Nephron progenitor cell (in vitro differentiated cells): ENCODE data around the gene DAB1.

Source experiments
- DNase-seq: peaks from one replicate; pipeline ENCODE4 v3.0.0; 2021
- H3K27ac Mint-ChIP-seq: 2 replicates; pipeline ENCODE4 v1.8.0; 2021; ENCODE audit warnings: mild to moderate bottlenecking, moderate library complexity, mixed read lengths
- H3K27me3 Mint-ChIP-seq: 2 replicates; pipeline ENCODE4 v1.8.0; 2021; ENCODE audit warnings: mild to moderate bottlenecking, low read depth, mixed read lengths; ENCODE audit not compliant: poor library complexity
- H3K36me3 Mint-ChIP-seq: 2 replicates; pipeline ENCODE4 v1.8.0; 2021; ENCODE audit warnings: low read depth, mixed read lengths
- H3K4me1 Mint-ChIP-seq: 2 replicates; pipeline ENCODE4 v1.8.0; 2021; ENCODE audit warnings: mixed read lengths
- H3K4me3 Mint-ChIP-seq: 2 replicates; pipeline ENCODE4 v1.8.0; 2021; ENCODE audit warnings: mild to moderate bottlenecking, moderate library complexity, mixed read lengths
- H3K9me3 Mint-ChIP-seq: 2 replicates; pipeline ENCODE4 v1.8.0; 2021; ENCODE audit warnings: mild to moderate bottlenecking, moderate library complexity, mixed read lengths
- TF ChIP-seq, protein P1 (sequence below): fragments of 200-600 bp; sonication (generic); IDR thresholded peaks from 2 replicates; pipeline ENCODE4 v1.5.0; 2021; ENCODE audit warnings: antibody characterized with exemption

DAB1 gene

DNA sequence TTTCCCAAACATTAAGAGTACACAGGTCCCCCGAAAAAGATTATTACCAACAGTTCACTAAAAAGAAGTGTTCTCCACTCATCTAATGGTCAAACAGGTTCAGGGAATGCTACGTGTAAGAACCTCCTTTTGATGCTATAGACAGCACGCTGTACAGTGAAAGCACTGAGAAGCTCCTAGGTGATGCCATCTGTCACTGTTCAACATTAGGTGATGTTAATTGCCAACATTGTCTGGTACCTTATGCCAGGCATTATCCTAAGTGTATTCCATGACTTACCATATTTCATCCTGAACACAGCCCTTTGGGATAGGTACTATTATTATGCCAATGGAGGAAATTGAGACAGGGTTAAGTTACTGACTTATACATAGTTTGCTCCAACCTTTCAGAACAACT, 82.1 kb downstream of the DAB1 start:
- H3K27me3 Mint-ChIP-seq: peaks cover 6% of the 10 kb centered on the region
- peak overlapping the region; percentile 61 for H3K27ac Mint-ChIP-seq
- TF ChIP-seq, protein P1, sequence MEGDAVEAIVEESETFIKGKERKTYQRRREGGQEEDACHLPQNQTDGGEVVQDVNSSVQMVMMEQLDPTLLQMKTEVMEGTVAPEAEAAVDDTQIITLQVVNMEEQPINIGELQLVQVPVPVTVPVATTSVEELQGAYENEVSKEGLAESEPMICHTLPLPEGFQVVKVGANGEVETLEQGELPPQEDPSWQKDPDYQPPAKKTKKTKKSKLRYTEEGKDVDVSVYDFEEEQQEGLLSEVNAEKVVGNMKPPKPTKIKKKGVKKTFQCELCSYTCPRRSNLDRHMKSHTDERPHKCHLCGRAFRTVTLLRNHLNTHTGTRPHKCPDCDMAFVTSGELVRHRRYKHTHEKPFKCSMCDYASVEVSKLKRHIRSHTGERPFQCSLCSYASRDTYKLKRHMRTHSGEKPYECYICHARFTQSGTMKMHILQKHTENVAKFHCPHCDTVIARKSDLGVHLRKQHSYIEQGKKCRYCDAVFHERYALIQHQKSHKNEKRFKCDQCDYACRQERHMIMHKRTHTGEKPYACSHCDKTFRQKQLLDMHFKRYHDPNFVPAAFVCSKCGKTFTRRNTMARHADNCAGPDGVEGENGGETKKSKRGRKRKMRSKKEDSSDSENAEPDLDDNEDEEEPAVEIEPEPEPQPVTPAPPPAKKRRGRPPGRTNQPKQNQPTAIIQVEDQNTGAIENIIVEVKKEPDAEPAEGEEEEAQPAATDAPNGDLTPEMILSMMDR: no peak
- H3K36me3 Mint-ChIP-seq: no peaks in the 10 kb centered on the region
- H3K4me3 Mint-ChIP-seq: no peak overlapping the region
- DNase-seq: no peak
- no peaks in the 10 kb centered on the region for H3K4me1 Mint-ChIP-seq
- no peaks in the 10 kb centered on the region for H3K9me3 Mint-ChIP-seq

DNA sequence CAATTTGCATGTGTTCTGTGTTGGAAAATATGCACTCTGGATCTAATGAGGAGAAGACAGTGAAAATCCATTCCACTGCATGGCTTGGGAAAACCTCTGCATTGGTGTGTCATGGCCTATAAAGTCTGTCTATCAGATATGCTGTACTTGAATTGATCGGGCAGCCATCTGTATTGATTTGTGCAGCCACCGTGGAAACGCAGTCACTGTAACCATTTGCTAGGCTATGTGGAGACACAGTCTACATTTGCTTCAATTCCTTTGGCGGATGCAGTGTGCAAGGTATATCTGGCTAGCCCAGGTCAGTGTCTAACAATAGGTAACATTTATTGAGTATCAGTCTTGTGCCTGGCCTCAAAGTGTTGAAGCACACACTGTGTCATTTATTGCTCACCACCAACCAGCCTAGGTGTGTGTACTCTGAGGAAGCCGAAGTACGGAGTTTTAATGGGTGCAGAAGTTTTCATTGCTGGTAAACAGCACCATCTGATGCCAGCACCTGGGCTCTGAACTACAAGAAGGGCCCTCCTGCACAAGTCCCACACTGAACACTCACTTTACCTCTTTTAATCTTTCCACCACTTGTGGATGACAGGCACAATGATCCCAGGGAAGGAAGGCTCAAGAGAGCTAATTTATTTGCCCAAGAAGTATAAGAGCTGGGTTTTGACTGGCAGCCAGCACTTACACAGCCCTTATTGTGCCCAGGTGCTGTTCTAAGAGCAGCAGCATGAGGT, 83.4 kb downstream of the DAB1 start:
- Mint-ChIP-seq H3K27me3 (peaks cover 7% of the 10 kb centered on the region), H3K36me3 (no peaks in the 10 kb centered on the region), H3K9me3 (no peaks in the 10 kb centered on the region), H3K4me3 (no peak overlapping the region), H3K4me1 (no peaks in the 10 kb centered on the region), H3K27ac (no peak overlapping the region)
- TF ChIP-seq, protein P1: no peak
- no peak for DNase-seq

DNA sequence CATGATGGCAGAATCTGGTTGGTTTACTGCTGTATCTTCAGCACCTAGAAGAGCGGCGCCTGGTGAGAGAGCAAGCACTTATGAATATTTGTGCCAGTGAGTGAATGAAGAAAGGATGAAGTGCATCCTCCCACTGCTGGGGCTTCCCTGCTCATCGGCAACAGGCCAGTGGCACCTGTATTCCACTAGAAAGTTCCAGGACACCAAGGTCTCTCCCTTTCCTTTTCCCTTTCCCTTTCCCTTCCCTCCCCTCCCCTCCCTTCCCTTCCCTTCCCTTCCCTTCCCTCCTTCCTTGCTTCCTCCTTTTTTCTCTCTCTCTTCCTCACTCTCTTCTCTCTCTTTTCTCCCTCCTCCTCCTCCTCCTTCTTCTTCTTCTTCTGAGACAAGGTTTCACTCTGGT, 86.2 kb downstream of the DAB1 start:
- Mint-ChIP-seq H3K27ac (no peak overlapping the region), H3K4me1 (no peaks in the 10 kb centered on the region), H3K27me3 (peaks cover 7% of the 10 kb centered on the region), H3K4me3 (no peak overlapping the region), H3K9me3 (no peaks in the 10 kb centered on the region), H3K36me3 (no peaks in the 10 kb centered on the region)
- TF ChIP-seq, protein P1: no peak
- no peak for DNase-seq

DNA sequence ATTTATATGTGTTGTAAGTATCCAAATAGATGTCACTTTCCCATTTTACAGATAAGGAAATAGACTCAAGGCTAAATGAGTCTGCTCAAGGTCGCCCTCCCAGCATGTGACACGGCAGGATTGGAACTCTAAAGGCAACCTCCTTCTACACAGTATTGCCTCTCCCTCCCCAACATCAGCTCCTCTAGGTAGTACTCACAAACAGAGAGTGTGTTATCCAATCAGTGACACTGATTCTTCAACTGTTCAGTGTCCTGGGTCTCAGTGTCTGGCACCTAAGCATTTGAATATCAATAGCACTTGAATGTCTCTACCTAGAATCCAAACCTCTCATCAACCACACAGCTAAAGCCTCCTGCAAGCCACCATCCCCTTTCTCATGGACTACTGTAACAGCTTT, 87.1 kb downstream of the DAB1 start:
- Mint-ChIP-seq H3K4me1 (no peaks in the 10 kb centered on the region), H3K4me3 (no peak overlapping the region), H3K9me3 (no peaks in the 10 kb centered on the region), H3K27me3 (peaks cover 7% of the 10 kb centered on the region), H3K27ac (no peak overlapping the region), H3K36me3 (no peaks in the 10 kb centered on the region)
- no peak for DNase-seq
- TF ChIP-seq, protein P1: no peak

DNA sequence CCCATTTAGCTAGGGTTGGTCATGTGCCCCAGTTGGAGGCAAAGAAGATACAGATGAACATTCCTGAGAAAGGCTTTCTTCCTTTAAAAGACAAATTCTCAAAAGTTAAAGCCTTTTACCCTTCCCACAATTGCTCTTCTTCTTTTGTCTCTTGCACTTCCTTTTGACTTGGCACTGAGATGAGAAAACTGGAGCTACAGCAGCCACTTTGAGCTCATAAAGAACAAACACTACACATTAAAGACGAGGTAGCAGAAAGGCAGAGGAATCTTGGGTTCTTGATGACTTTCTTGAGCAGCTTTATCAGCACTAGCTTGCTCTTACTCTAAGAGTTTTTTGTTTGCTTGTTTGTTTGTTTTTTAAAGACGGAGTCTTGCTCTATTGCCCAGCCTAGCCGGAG, 92.2 kb downstream of the DAB1 start:
- Mint-ChIP-seq H3K9me3 (no peaks in the 10 kb centered on the region), H3K27me3 (peaks cover 3% of the 10 kb centered on the region), H3K36me3 (no peaks in the 10 kb centered on the region), H3K4me1 (no peaks in the 10 kb centered on the region), H3K27ac (no peak overlapping the region), H3K4me3 (no peak overlapping the region)
- DNase-seq: no peak
- TF ChIP-seq, protein P1: no peak

DNA sequence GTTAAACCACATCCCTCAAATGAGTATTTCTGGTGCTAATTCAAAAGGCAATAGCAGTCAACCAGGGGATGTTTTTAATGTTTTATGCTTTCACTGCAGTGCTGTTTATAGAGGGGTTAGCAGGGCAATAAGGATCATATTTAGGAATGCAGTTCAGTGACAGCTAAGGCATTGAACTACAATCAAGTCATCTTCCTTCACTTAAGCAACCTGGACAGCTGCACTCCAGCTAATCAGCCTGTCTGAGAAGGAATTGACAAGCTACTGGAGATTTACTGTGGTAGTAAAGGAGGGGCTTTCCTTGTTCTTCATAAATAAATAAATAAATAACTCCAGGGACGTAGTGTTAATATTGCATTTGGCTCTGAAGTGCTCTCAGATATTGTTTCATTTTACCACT, 93.9 kb downstream of the DAB1 start:
- DNase-seq: no peak
- Mint-ChIP-seq H3K36me3 (no peaks in the 10 kb centered on the region), H3K27me3 (peaks cover 9% of the 10 kb centered on the region), H3K4me1 (no peaks in the 10 kb centered on the region), H3K9me3 (no peaks in the 10 kb centered on the region), H3K4me3 (no peak overlapping the region), H3K27ac (no peak overlapping the region)
- TF ChIP-seq, protein P1: no peak
